ENCODE data around the gene HNRNPDL. TPM values are rescaled to one million over a fixed set of nuclear protein-coding genes. Genes with fewer than 3 reads are reported as not detected.

The HNRNPDL gene
- 100 to 1,000 TPM; 286 to 299 TPM for total RNA-seq

GRCh38 chr4:82430193-82430963, at the start of gene HNRNPDL, which contains the start of gene ENOPH1:
HNRNPDL (minus strand) TSS chr4:82430462; CDS start chr4:82429690, 772 bp downstream.
ENOPH1 (plus strand) TSS chr4:82430590; CDS start chr4:82430830, 240 bp downstream.

DNA sequence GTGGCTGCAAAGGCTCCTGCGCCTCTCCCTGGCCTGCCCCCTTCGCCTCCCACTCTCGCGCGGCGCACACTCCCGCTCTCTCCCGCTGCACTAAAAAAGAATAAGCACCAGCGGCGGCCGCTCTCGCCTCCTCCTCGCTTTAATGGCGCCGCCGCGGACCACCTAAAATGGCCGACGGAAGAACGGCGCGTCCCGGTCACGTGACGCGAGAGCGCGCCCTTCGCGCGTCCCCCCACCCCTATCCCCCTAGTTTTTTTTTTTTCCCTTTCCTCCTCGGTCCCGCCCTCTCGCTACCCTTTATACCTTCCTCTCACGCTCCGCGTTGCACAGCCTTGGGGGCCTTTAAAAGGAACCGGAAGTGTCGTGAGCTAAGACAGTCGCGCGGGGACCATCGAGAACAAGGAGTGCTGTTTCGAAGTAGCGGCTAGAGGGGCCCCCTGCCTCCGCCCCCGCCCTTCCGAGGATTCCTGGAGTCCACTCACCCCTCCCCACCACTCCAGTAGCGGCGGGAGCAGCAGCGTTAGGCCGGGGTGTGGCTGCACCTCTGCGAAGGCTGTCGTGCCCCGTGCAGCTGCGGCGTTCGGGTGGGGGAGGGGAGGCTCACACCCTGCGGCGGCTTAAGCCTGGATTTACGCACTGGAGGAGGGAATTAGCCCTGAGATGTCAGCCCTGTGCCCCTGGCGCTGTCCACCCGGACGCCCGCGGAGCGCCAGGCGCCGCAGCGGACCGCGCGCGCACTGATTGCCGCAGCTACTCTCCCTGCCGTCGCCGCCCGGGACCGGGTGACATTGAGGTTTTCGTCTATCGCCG, 56.2 kb downstream of the HNRNPDL start, which contains the start of gene HNRNPD:
Gene HNRNPD (minus strand): TSS at position 176 of the 810 bp plus-strand sequence. CDS start 313 bp downstream, outside the sequence.

Other genes with a start within 250 kb of the HNRNPDL start
- 100 to 1,000 TPM; 330 to 371 TPM for gene HNRNPD, start 56.5 kb downstream of the HNRNPDL start, total RNA-seq
- gene ENOPH1, start 128 bp upstream of the HNRNPDL start, total RNA-seq: 10 to 100 TPM; 33.0 to 34.9 TPM
- not detected for gene TMEM150C, start 131.5 kb upstream of the HNRNPDL start, total RNA-seq

Data from activated naive CD4-positive, alpha-beta T cell treated with anti-CD3 and anti-CD28 coated beads, Interleukin-2, amount 10 ng/mL, durations not matched to agents 5 hours and 36 hours (primary cell).